ENCODE results near the gene MED10.
"Not testable (repeated sequence)": the region's sequence is repeated elsewhere in the genome, so short reads cannot be mapped to it uniquely, and the experiment has no call there.

MED10 gene

DNA sequence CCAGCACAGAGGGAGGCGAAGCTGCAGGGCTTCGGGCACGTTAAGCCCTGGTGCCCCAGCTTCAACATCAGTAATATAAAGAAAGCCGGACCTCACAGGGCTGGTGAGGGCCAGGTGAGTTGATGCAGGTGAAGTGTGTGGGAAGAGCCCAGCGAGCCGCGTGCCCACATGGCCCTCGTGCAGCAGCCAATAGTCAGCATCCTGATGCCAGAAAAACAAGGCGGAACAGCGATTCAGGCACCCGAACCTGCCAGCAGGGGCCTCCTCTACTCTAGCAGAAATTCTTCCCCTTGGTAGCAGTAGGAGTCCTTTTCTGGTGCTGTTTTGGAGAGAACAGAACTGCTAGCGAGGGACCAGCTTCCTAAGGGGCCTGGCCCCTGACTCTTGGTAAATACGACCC is 7.8 kb downstream of the MED10 start:
- Mint-ChIP-seq H3K9me3 (no peaks in the 10 kb centered on the region), H3K4me3 (no peak overlapping the region), H3K36me3 (peaks cover 17% of the 10 kb centered on the region), H3K27ac (no peak overlapping the region), H3K4me1 (peaks cover 31% of the 10 kb centered on the region), H3K27me3 (no peaks in the 10 kb centered on the region)

DNA sequence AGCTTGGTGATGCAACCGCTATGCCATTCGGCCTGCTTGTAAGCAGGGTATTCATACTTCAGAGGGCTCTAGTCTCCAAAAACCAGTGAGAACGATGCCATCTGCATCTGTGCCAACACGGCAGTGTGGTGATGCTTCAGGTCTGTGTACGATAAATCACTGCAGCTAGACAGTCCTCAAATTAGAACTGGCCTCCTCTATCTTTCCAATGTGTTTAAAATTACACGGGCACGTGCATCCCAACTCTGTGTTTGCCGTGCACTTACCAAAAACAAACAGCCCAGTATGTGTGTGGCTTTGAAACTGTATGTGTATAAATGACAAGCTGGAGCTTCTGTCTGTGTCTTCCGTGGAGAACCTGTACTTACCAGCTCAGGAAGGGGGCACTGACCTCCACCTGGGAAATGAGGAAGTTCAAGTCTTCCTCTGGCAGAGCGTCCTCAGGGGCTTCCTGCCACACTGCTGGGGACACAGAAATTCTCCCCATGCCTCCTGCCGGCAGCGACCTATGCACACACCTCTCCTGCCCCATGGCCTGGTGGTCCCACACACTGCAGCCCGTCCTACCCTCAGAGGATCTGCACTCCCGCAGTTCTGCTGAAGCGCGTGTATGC is 12.3 kb downstream of the MED10 start:
- Mint-ChIP-seq H3K27ac (no peak overlapping the region), H3K36me3 (peaks cover 8% of the 10 kb centered on the region), H3K9me3 (no peaks in the 10 kb centered on the region), H3K4me3 (no peak overlapping the region), H3K4me1 (peaks cover 3% of the 10 kb centered on the region), H3K27me3 (no peaks in the 10 kb centered on the region)

DNA sequence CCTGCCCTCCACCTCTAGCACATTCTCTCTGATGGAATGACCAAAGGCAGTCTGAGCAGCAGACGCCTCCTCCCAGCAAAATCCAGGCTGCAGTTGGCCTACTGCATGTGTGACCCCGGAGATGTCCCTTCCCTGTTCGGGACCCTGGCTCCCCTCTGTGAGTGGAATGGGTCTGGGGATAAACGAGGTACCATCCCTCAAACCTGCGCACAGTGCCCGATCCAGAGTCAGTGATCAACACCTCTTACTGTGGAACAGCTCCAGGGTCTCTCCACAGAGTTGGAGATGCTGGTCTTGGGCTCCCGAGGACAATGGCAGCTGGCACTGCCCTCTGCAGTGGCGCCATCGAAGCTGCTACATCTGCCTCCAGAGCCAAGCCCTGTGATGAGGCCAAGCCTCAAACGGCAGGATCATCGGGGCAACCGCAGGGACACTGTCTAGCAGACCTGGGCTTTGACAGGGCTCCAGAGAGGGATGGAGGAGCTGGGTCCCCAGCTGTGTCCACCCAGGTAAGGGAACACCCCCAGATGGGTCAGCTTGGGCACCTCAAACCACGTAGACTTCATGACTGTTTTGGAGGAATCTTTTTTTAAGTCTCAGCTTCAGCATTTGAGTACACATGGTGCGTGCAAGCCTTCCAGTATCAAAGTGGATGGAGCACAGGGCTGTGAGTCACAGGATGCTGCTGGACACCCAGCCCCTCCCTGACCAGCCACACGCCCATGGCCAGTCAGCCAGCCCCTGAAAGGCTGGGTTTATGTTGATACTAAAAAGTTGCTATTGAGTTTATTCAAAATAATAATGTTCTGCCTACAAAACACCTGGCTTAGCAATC is 13.0 kb downstream of the MED10 start:
- Mint-ChIP-seq H3K4me1 (peaks cover 10% of the 10 kb centered on the region), H3K27me3 (no peaks in the 10 kb centered on the region), H3K27ac (no peak overlapping the region), H3K4me3 (no peak overlapping the region), H3K9me3 (no peaks in the 10 kb centered on the region), H3K36me3 (peaks cover 6% of the 10 kb centered on the region)

DNA sequence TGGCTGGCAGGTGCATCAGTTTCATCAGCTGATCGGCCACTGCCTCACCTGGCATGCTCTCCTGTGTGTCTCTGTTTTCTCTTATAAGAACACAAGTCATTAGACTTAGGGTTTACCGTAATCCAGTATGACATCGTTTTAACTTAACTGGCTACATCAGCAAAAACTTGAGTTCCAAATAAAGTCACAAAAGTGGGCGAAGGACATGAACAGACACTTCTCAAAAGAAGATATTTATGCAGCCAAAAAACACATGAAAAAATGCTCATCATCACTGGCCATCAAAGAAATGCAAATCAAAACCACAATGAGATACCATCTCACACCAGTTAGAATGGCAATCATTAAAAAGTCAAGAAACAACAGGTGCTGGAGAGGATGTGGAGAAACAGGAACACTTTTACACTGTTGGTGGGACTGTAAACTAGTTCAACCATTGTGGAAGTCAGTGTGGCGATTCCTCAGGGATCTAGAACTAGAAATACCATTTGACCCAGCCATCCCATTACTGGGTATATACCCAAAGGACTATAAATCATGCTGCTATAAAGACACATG is 14.8 kb downstream of the MED10 start:
- not testable (repeated sequence) for H3K27ac Mint-ChIP-seq, H3K9me3 Mint-ChIP-seq, H3K4me3 Mint-ChIP-seq, H3K36me3 Mint-ChIP-seq, H3K27me3 Mint-ChIP-seq
- peaks cover 24% of the 10 kb centered on the region for H3K4me1 Mint-ChIP-seq

DNA sequence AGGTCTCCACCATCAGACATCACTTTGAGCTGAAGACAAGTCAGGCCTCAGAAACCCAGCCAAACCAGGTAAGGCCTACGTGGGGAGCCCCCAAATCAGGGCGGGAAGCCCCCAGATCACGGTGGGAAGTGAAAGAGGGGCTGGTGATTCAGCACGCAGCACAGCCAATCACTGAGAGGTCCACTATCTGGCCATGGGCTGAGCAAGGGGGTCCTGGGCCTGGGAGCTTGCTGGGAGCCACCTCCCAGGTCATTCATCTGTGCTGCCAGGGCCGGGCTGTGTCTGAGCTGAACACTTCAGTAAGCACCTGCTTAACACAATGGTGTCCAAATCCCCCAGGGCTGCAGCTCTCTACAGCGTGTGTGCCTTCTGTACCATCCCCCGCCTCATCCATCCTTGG is 15.5 kb downstream of the MED10 start:
- Mint-ChIP-seq H3K4me3 (no peak overlapping the region), H3K27ac (no peak overlapping the region), H3K36me3 (peaks cover 7% of the 10 kb centered on the region), H3K9me3 (no peaks in the 10 kb centered on the region), H3K27me3 (no peaks in the 10 kb centered on the region), H3K4me1 (peaks cover 24% of the 10 kb centered on the region)

DNA sequence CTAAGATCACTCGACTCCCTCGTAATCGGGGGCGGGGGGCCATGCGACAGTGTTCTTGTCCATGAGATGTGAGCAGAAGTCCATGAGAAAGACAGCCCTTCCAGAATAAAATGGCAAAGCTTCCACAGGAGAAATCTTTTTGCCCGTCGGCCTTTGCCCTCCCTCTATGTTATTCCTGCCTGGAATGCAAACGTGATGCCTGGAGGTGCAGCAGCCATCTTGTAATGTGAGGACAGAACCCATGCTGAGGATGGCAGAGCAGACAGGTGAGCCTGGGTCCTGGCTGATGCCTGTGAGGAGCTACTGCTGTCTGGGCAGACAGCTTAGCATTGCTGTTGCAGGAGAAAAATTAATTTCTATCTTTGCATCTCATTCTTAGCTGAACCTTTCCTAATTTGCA is 17.2 kb downstream of the MED10 start:
- H3K4me1 Mint-ChIP-seq: peaks cover 24% of the 10 kb centered on the region
- no peaks in the 10 kb centered on the region for H3K9me3 Mint-ChIP-seq
- H3K36me3 Mint-ChIP-seq: peaks cover 5% of the 10 kb centered on the region
- no peak overlapping the region for H3K4me3 Mint-ChIP-seq
- H3K27ac Mint-ChIP-seq: peak overlapping the region; percentile 59
- H3K27me3 Mint-ChIP-seq: no peaks in the 10 kb centered on the region

DNA sequence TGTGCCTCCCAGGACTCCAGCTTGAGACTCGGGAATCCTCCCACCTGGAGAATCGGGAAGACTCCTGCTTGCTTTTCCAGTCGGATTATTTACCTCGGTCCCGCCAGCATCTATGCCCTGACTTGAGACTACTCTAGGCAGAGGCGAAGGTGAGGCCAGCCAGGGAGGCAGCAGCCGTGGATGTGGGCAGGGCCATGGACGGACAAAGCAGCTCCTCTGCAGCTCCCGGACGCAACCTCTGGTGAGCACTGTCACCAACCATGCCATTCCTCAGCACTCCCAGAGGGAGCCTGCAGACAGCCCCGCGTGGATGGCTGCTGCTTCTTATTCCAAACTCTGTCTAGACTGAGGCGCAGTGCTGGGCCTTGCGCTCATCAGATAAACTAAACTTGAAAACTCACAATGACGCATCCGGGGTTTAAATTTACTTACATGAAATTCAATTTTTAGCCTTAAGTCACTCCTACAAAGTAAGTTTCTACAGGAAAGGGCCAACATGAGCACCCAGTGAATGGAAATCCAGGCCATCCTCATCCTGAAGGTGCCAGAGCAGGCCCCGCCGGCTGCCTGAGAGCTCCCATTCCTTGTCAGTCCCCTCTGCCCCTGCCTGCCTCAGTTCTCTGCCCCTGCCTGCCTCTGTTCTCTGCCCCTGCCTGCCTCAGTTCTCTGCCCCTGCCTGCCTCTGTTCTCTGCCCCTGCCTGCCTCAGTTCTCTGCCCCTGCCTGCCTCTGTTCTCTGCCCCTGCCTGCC is 17.8 kb downstream of the MED10 start:
- peak overlapping the region; percentile 59 for H3K27ac Mint-ChIP-seq
- peak overlapping the region; percentile 42 for H3K4me3 Mint-ChIP-seq
- no peaks in the 10 kb centered on the region for H3K27me3 Mint-ChIP-seq
- peaks cover 24% of the 10 kb centered on the region for H3K4me1 Mint-ChIP-seq
- H3K36me3 Mint-ChIP-seq: peaks cover 5% of the 10 kb centered on the region
- no peaks in the 10 kb centered on the region for H3K9me3 Mint-ChIP-seq

DNA sequence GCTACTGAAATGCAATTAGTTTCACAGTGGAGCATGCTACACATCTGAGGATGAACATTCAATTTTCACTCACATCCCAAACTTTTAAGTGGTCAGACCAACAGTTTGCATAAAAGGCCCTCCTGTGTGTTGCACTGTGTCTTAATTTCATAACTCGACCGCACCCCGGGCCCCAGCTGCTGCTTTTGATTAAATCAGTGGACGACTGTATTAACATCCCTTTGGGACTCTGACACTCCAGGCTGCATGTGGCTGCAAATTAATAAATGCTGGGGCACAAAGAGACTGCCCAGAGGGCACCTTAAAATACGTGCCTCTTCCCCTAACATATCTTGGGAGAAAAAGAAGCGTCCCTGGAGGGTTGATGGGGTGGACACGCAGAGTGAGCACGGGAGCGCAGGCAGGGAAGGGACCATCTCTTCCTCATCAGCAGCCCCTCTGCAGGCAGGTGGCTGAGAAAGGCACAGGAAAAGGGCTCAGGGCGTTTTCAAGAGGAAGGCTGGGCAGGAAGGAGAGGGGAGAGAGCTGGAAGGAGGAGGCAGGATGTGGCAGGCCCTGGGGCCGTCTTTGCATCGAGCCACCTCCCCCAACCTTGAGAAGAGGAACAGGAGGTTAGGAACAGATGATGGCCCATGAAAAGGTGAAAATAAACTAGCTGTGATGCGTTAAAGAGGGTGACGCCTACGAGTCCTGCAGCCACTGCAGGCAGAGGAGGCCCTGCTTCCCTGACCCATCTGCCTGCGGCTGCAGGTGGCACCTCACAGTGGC is 18.6 kb downstream of the MED10 start:
- H3K9me3 Mint-ChIP-seq: no peaks in the 10 kb centered on the region
- H3K4me3 Mint-ChIP-seq: peak overlapping the region; percentile 42
- H3K4me1 Mint-ChIP-seq: peaks cover 24% of the 10 kb centered on the region
- peak overlapping the region; percentile 43 for H3K27ac Mint-ChIP-seq
- H3K27me3 Mint-ChIP-seq: no peaks in the 10 kb centered on the region
- peaks cover 5% of the 10 kb centered on the region for H3K36me3 Mint-ChIP-seq

DNA sequence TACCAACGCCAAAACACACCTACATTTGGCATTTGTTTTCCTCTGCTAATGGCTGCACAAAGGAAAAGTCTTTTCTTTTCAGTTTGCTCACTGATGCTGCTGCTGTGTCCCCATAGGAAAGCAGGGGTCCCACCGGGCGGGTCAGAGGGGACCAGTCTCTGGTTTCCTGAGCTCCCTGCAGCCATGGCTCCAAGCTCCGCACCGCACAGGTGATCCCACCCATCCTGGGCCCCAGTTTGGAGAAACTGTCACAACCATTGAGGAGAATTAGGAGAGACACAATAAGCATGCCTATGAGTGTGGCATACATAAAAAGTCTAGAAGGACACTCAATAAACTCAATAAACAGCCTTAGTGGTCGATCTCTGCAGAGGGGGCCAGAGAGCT is 19.9 kb downstream of the MED10 start:
- H3K9me3 Mint-ChIP-seq: no peaks in the 10 kb centered on the region
- peaks cover 24% of the 10 kb centered on the region for H3K4me1 Mint-ChIP-seq
- no peaks in the 10 kb centered on the region for H3K27me3 Mint-ChIP-seq
- no peak overlapping the region for H3K4me3 Mint-ChIP-seq
- H3K36me3 Mint-ChIP-seq: peaks cover 5% of the 10 kb centered on the region
- H3K27ac Mint-ChIP-seq: peak overlapping the region; percentile 23

DNA sequence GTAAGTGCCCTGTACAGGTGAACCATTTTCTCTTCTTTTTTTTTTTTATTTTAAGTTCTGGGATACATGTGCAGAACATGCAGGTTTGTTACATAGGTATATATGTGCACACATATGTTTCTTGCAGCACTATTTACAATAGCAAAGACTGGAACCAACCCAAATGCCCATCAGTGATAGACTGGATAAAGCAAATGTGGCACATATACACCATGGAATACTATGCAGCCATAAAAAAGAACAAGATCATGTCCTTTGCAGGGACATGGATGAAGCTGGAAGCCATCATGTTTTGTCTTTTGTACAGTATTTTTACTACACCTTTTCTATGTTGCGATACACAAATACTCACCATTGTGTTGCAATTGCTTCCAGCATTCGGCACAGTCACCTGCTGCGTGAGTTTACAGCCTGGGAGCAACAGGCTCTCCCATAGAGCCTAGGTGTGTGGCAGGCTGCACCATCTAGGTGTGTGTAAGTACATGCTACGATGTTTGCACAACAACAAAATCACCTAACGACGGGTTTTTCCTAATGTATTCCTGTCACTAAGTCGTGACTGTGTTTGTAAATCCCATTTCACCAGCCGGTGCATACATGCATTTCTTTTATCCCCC is 20.4 kb downstream of the MED10 start:
- H3K4me1 Mint-ChIP-seq: peaks cover 24% of the 10 kb centered on the region
- H3K4me3 Mint-ChIP-seq: not testable (repeated sequence)

DNA sequence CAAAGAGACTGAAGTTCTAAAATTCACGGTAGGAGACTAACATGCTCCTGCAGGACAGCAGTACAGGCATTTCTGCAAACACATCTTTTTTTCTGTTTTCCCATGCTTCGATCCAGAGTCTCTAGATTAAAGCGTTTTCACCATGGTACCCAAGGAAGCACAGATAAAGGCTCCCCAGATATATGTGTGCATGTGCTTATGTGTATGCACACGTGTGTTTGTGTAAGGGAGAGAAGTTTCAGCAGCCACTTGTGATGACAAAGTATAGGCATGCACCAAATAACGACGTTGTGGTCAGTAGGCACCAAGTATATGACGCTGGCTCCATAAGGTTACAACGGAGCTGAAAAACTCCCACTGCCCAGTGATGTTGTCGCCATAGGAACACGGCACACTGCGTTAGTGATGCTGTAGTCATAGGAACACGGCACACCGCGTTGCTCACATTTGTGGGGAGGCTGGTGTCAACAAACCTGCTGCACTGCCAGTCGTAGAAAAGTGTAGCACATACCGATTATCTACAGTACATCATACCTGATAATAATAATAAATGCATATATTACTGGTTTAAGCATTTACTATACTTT is 21.7 kb downstream of the MED10 start:
- H3K4me1 Mint-ChIP-seq: peaks cover 24% of the 10 kb centered on the region
- no peak overlapping the region for H3K4me3 Mint-ChIP-seq

More for the DNA sequence above, 20.4 kb downstream of the MED10 start:
- not testable (repeated sequence) for H3K36me3 Mint-ChIP-seq, H3K27me3 Mint-ChIP-seq, H3K27ac Mint-ChIP-seq, H3K9me3 Mint-ChIP-seq

DNA sequence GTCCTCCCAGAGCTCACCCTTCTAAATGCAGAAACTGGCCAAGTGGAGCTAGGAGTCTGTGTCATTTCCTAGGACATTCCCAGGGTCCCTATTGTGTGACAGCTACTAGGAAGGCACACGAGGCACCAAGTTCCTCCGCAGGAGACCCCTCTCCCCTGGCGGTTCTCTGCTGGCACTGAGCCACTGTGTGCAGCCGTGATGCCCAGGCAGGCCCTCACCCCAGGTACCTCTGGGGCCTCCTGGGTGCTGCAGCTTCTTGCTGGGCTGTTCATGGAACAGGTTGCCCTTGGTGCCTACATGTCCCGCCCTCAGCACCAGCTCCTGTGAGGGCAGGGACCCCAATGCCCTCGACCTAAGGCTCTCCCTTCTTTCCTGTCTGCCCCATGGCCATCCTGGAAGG is 23.1 kb downstream of the MED10 start:
- Mint-ChIP-seq H3K27me3 (no peaks in the 10 kb centered on the region), H3K4me1 (peaks cover 13% of the 10 kb centered on the region), H3K4me3 (no peak overlapping the region), H3K27ac (no peak overlapping the region), H3K36me3 (peaks cover 4% of the 10 kb centered on the region), H3K9me3 (no peaks in the 10 kb centered on the region)

More for the DNA sequence above, 21.7 kb downstream of the MED10 start:
- peaks cover 4% of the 10 kb centered on the region for H3K36me3 Mint-ChIP-seq
- H3K9me3 Mint-ChIP-seq: no peaks in the 10 kb centered on the region
- no peaks in the 10 kb centered on the region for H3K27me3 Mint-ChIP-seq
- no peak overlapping the region for H3K27ac Mint-ChIP-seq

DNA sequence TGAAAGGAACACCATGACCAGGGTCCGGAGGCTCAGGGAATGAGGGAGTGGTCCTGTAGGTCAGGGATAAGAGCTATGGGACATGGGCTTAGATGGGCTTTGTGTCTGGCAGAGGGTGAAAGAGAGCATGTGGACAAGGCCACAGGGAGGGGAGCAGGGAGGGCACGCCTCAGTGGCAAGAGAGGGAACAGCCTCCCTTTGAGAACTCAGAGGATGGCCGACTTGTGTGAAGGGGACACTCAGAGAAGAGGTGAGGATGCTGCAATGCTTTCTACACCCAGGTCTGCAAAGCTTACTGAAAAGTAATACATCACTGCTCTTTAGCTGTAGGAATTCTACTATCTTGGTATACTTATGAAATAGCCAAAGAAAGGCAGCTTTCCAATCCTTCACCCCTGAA is 23.5 kb downstream of the MED10 start:
- no peak overlapping the region for H3K4me3 Mint-ChIP-seq
- peaks cover 4% of the 10 kb centered on the region for H3K36me3 Mint-ChIP-seq
- H3K4me1 Mint-ChIP-seq: peaks cover 9% of the 10 kb centered on the region
- H3K9me3 Mint-ChIP-seq: no peaks in the 10 kb centered on the region
- no peaks in the 10 kb centered on the region for H3K27me3 Mint-ChIP-seq
- H3K27ac Mint-ChIP-seq: no peak overlapping the region

DNA sequence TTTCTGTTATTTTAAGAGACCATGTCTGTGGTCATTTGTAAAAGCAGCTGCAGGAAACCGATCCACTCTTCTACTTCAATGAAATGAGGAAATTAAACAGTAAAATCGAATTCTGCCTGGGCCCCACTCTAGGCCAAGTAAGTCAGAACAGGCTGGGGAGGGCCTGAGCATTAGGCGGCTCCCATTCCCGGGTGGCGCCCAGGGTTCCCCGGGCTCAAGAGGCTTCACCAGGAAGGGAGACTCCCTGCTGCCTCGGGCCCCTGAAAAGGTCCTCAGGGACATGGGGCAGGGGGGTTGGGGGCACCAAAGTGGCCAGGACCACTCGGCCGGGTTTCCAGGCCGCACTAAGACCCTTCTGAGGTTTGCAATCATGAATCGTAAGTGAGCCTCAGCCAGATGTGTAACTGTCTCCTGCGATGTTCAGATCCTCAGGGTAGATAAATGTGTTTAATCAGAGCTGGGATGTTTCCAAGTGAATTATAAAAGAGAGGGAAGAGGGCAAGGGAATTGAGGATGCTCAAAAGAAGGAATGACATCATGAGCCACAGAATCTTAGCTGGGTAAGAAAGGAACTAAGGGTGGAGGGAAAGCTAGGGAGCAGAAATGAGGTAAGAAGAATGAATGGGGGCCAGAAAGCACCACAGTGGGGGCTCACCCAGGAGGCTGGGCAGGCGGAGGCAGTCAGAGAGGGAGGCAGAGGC is 24.6 kb downstream of the MED10 start:
- no peaks in the 10 kb centered on the region for H3K4me1 Mint-ChIP-seq

More for the DNA sequence above, 24.6 kb downstream of the MED10 start:
- Mint-ChIP-seq H3K9me3 (no peaks in the 10 kb centered on the region), H3K27ac (no peak overlapping the region), H3K36me3 (peaks cover 4% of the 10 kb centered on the region), H3K27me3 (no peaks in the 10 kb centered on the region), H3K4me3 (no peak overlapping the region)
